Astrocyte (in vitro differentiated cells and primary cell): ENCODE data around the gene OPN3.

ENCODE experiments used
- CTCF ChIP-seq: IDR thresholded peaks from 2 replicates; pipeline ENCODE4 v1.5.1; 2011; ENCODE audit warnings: low read depth, mild to moderate bottlenecking, inconsistent platforms, low read length, moderate library complexity; ENCODE audit not compliant: insufficient read depth
- EZH2 ChIP-seq: IDR thresholded peaks from 2 replicates; pipeline ENCODE4 v1.6.1; 2012; ENCODE audit warnings: mild to moderate bottlenecking, low read length, inconsistent platforms; ENCODE audit not compliant: insufficient read depth

- TF ChIP-seq CTCF (no peak), EZH2 (no peak)
Measured at GRCh38 chr1:241608379-241609033, 31.7 kb downstream of the OPN3 start.
